BJ (cell line): ENCODE measurements around the gene KCNJ10. TPM values are rescaled to one million over a fixed set of nuclear protein-coding genes. Genes with fewer than 3 reads are reported as not detected.

ENCODE experiments used
- CTCF ChIA-PET: fragments of 350-600 bp; formaldehyde crosslinking; extraction: SDS; loops from one replicate; lab custom pipeline; 2021; ENCODE audit warnings: antibody characterized with exemption, inconsistent platforms; lab: Yijun Ruan, JAX
- POLR2A ChIA-PET: fragments of 300-600 bp; sonication (Branson Sonifier 250); formaldehyde crosslinking; extraction: SDS; loops from one replicate; lab custom pipeline; 2021; ENCODE audit warnings: antibody characterized with exemption; lab: Charles Lee
- DNase-seq: peaks from one replicate; pipeline ENCODE4 v3.0.0-alpha.2; 2011; ENCODE audit warnings: low read depth
- H3K27me3 ChIP-seq: 2 replicates; pipeline ENCODE4 v1.6.0; 2011; ENCODE audit warnings: low read length; ENCODE audit not compliant: control insufficient read depth, insufficient read depth
- H3K36me3 ChIP-seq: 2 replicates; pipeline ENCODE4 v1.5.1; 2011; ENCODE audit warnings: low read length; ENCODE audit not compliant: control insufficient read depth, insufficient read depth
- H3K4me3 ChIP-seq: 2 replicates; pipeline ENCODE4 v1.5.1; 2011; ENCODE audit warnings: low read depth, mild to moderate bottlenecking, control low read depth, low read length
- polyA plus RNA-seq: library from polyadenylated mRNA; depleted of rRNA; stranded (reverse); fragments of >200 nt; gene quantifications from 2 replicates; pipeline ENCODE4 v1.2.3, GENCODE V29; 2011
- TF ChIP-seq, protein P1 (sequence below): IDR thresholded peaks from 2 replicates; pipeline ENCODE4 v1.5.1; 2011; ENCODE audit warnings: low read depth, mild to moderate bottlenecking, control low read depth, inconsistent platforms, low read length, moderate library complexity; ENCODE audit not compliant: insufficient read depth

The KCNJ10 gene
- polyA plus RNA-seq, 1 experiment: not detected

DNA sequence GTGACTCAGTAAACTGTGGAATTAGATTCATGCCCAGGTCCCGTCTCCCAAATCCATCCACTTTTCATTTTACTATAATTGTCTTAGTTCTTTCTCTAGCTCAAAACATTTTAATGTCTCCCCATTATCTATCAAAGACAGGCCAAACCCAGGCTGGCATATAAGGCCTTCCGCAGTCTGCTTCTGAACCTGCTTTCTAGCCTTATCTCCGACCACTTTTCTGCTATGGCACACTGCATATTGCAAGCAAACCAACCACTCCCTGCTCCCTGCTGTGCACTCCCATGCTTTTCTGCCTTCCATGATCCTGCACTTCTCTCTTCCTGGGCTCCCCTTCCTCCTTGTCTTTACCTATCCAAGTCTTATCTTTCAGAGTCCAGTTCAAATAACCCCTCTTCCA lies 20.9 kb downstream of the KCNJ10 start:
- Histone ChIP-seq H3K27me3 (peaks cover 17% of the 10 kb centered on the region), H3K36me3 (no peaks in the 10 kb centered on the region), H3K4me3 (no peak overlapping the region)
- ChIA-PET CTCF (interaction anchor here (1.1 to 5.6 kb wide), 2 partner anchors 30 to 37 kb away, joined by 4 to 74 read pairs; partner anchors contain the start of gene KCNJ9), POLR2A (no interaction called here)
- no peak for DNase-seq
- TF ChIP-seq, protein P1, sequence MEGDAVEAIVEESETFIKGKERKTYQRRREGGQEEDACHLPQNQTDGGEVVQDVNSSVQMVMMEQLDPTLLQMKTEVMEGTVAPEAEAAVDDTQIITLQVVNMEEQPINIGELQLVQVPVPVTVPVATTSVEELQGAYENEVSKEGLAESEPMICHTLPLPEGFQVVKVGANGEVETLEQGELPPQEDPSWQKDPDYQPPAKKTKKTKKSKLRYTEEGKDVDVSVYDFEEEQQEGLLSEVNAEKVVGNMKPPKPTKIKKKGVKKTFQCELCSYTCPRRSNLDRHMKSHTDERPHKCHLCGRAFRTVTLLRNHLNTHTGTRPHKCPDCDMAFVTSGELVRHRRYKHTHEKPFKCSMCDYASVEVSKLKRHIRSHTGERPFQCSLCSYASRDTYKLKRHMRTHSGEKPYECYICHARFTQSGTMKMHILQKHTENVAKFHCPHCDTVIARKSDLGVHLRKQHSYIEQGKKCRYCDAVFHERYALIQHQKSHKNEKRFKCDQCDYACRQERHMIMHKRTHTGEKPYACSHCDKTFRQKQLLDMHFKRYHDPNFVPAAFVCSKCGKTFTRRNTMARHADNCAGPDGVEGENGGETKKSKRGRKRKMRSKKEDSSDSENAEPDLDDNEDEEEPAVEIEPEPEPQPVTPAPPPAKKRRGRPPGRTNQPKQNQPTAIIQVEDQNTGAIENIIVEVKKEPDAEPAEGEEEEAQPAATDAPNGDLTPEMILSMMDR: no peak

DNA sequence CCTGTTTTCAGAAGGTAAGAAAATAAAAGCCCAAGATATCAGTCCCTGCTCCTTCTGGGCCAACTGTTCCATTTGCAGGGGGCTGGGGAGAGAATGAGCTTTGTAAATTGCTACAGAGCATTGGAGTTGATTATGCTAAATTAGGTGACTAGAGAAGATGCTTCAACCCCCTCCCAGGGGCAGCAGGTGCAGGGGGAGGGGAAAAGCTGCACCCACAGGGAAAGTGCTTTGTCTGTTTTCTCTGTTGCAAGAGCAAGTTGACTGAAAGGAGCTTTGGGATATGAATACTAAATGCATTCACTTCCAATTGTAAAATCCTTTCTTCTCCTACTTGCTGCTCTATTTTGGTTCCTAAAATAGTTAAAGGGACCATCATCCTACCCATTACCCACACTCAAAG lies 21.6 kb downstream of the KCNJ10 start:
- CTCF ChIA-PET: interaction anchor here (1.1 to 5.6 kb wide), 3 partner anchors 11 to 37 kb away, joined by 4 to 74 read pairs (median 39); partner anchors contain the start of gene KCNJ9
- POLR2A ChIA-PET: no interaction called here
- Histone ChIP-seq H3K36me3 (no peaks in the 10 kb centered on the region), H3K4me3 (no peak overlapping the region), H3K27me3 (peaks cover 16% of the 10 kb centered on the region)
- no peak for DNase-seq
- TF ChIP-seq, protein P1: no peak

DNA sequence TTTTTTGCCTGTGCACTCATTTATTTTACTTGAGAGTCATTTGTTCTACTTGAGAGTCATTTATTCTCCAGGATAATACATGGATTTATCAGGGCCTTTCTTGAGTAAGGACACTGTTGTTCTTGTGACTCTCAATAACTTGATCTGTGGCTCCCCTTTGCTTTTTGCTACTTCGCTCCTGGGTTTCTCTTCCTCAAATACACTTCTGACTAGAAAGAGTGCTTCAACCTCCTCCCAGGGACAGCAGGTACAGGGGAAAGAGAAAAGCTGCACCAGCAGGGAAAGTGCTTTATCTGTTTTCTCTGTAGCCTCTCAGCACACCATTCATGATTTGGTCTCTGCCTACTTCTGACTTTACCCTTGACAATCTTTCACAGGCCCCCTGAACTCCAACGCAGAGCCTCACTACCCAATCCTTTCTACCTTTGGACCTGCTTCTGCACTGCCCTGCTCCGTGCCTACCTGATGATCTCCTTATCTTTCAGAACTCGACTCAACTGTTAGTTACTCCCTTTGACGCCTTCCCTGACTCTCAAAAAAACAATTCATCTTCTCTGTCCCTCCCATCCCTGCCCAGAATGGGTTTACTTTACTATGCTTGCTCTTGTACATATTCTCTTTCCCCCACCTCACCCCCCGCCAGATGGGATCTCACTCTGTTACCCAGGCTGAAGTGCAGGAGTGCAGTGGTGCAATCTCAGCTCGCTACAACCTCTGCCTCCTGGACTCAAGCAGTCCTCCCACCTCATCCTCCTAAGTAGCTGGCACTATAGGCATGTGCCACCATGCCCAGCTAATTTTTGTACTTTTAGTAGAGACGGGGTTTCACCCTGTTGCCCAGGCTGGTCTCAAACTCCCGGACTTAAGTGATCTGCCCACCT lies 22.6 kb downstream of the KCNJ10 start:
- H3K27me3 ChIP-seq: peaks cover 14% of the 10 kb centered on the region
- no peak overlapping the region for H3K4me3 ChIP-seq
- H3K36me3 ChIP-seq: no peaks in the 10 kb centered on the region
- CTCF ChIA-PET: interaction anchor here (0.6 to 5.6 kb wide), 20 partner anchors 8 to 313 kb away, joined by 3 to 74 read pairs (median 6); partner anchors contain the start of genes KCNJ10, KCNJ9, PIGM and TAGLN2
- no peak for DNase-seq
- POLR2A ChIA-PET: no interaction called here
- TF ChIP-seq, protein P1: no peak

DNA sequence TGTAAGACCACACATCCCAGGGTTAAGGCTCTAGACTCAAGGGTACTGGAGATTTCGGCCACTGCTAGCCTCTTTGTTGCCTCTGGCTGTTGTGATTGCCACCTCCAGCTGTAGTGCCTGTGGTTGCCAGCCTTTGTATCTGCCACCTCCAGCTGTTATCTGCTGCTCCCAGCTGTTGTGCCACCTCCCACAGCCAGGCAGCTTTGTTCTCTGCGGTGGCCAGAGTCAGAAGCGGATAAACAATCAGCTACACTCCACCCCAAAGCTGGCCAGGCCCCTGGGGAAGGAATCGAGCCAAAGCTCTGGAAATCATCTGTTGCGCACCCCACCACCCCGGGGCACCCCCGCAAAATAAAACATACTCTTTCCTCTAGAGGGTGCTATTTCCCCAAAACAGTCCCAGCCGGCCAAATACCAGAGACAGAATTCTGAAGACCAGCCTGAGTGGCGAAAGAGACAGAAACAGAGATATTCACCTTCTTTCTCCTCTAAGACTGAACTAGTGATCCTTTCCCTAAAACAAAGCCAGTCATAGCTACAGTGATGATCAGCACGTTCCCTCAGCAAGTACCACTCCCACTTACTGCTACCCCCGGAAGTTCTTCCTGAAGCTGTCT lies 23.4 kb downstream of the KCNJ10 start:
- Histone ChIP-seq H3K4me3 (no peak overlapping the region), H3K36me3 (no peaks in the 10 kb centered on the region), H3K27me3 (peaks cover 11% of the 10 kb centered on the region)
- TF ChIP-seq, protein P1: peak; percentile 60
- CTCF ChIA-PET: interaction anchor here (0.5 to 5.6 kb wide), 28 partner anchors 9 to 314 kb away, joined by 3 to 74 read pairs (median 5); partner anchors contain the start of genes KCNJ10, KCNJ9, PIGM and TAGLN2
- POLR2A ChIA-PET: no interaction called here
- no peak for DNase-seq

DNA sequence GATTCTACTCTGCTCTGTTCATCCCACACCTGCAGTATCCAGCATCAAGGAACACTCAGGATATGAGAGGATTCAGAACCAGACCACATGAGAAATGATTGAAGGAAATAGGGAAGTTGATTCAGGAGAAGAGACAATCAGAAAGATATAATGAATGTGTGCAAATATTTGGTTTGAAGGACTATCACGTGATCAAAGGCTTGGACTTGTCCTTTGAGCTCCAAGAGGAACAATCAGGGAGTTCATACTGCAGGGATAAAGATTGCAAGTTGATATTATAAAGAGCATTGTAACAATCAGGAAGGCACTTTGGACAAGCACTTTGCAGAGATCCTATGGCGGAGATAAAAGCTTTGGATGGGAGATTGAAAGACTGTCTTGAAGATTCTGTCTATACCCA lies 24.3 kb downstream of the KCNJ10 start:
- Histone ChIP-seq H3K4me3 (no peak overlapping the region), H3K36me3 (no peaks in the 10 kb centered on the region), H3K27me3 (peaks cover 8% of the 10 kb centered on the region)
- POLR2A ChIA-PET: interaction anchor here (0.6 kb wide), 1 partner anchor 112 kb away, joined by 3 read pairs; no protein-coding TSS in a partner anchor
- no peak for DNase-seq
- CTCF ChIA-PET: interaction anchor here (0.6 to 5.6 kb wide), 19 partner anchors 9 to 208 kb away, joined by 3 to 74 read pairs (median 7); partner anchors contain the start of genes KCNJ10, KCNJ9 and PIGM
- TF ChIP-seq, protein P1: no peak
